ENCODE data around the gene RPTN. TPM values are rescaled to one million over a fixed set of nuclear protein-coding genes. Genes with fewer than 3 reads are reported as not detected.

The RPTN gene
- total and polyA plus RNA-seq, 2 experiments from 2014 or later = not detected

DNA sequence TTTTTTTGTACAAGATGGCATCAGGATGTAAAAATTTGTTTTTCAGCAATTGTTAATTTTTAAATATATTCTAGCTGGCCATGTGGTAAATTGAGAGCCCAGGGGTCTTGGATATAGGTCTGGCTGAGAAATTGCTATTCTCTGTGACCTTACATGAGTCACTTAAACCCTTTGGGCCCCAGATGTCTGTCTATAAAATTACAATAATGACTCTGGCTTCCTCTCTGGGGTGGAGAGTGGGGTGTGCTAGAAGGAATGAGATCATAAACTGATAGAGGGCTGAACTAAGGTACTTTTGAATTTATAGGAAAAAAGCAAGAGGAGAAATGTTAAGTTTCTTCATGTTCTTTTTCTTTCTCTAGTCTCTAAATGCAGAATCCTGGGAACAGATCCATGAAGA is 31.4 kb downstream of the RPTN start (continued):
- TF ChIP-seq, protein P1, sequence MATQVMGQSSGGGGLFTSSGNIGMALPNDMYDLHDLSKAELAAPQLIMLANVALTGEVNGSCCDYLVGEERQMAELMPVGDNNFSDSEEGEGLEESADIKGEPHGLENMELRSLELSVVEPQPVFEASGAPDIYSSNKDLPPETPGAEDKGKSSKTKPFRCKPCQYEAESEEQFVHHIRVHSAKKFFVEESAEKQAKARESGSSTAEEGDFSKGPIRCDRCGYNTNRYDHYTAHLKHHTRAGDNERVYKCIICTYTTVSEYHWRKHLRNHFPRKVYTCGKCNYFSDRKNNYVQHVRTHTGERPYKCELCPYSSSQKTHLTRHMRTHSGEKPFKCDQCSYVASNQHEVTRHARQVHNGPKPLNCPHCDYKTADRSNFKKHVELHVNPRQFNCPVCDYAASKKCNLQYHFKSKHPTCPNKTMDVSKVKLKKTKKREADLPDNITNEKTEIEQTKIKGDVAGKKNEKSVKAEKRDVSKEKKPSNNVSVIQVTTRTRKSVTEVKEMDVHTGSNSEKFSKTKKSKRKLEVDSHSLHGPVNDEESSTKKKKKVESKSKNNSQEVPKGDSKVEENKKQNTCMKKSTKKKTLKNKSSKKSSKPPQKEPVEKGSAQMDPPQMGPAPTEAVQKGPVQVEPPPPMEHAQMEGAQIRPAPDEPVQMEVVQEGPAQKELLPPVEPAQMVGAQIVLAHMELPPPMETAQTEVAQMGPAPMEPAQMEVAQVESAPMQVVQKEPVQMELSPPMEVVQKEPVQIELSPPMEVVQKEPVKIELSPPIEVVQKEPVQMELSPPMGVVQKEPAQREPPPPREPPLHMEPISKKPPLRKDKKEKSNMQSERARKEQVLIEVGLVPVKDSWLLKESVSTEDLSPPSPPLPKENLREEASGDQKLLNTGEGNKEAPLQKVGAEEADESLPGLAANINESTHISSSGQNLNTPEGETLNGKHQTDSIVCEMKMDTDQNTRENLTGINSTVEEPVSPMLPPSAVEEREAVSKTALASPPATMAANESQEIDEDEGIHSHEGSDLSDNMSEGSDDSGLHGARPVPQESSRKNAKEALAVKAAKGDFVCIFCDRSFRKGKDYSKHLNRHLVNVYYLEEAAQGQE (IDR thresholded peaks at IDR 0.05; ENCODE audit: unreplicated experiment) = no peak

DNA sequence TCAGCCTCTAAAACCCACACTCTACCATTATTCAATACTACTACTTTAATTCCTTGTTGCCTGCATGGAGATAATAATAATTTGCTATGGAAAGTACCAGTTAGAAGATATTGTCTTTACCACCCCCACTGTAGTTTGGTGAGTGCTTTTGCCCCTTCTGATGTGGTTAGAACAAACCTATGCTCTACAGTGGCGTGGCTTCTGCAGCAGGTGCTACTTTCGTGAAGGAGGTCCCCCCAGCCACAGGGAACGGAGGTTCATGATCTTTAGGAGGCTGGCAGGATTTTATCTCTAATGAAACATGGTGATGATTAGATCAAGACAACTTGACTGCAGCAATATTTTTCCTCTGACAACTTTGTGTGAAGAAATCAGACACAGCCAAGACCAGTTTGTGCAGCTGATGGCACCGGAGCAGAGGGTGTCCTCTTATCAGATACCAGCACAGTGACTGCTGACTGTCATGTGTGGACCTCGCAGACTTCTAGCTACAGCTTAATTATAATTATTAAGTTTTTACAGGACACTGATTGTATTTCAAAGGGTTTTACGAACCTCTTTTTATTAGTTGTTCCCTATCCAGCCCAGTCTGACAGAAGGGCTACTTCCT is 33.1 kb downstream of the RPTN start:
- Histone ChIP-seq H3K4me3 (no peak overlapping the region), H3F3A (replicated peaks; ENCODE audit: low read depth) (no peaks in the 10 kb centered on the region), H2AFZ (no peak overlapping the region), H3K9me2 (ENCODE audit: insufficient read depth) (peaks cover 12% of the 10 kb centered on the region), H3K4me1 (ENCODE audit: insufficient read depth) (0 out of 2 replicates have a peak, but pooled peaks cover 4% of the 10 kb centered on the region), H3K27ac (ENCODE audit: low read depth) (no peak overlapping the region), H4K20me1 (replicated peaks; ENCODE audit: insufficient read depth) (no peaks in the 10 kb centered on the region), H3K27me3 (ENCODE audit: insufficient read depth) (no peaks in the 10 kb centered on the region), H3K36me3 (ENCODE audit: insufficient read depth) (no peaks in the 10 kb centered on the region), H3K79me2 (replicated peaks; ENCODE audit: insufficient read depth) (no peaks in the 10 kb centered on the region), H3K4me2 (no peak overlapping the region)
- DNase-seq (ENCODE audit: low spot score) (no peak), ATAC-seq (no peak)
- Mint-ChIP-seq H3K27me3 (ENCODE audit: insufficient read depth, low read depth, poor library complexity) (peaks cover 2% of the 10 kb centered on the region), H3K4me3 (no peak overlapping the region), H3K4me1 (no peaks in the 10 kb centered on the region), H3K36me3 (ENCODE audit: low read depth) (no peaks in the 10 kb centered on the region), H3K27ac (no peak overlapping the region), H3K9me3 (no peaks in the 10 kb centered on the region; the same call in 2 of the 3 replicates)
- TF ChIP-seq CREB1 (CRISPR knock-in tag; IDR thresholded peaks at IDR 0.05; ENCODE audit: low read depth) (no peak), ZNF331 (CRISPR knock-in tag; IDR thresholded peaks at IDR 0.05; ENCODE audit: low read depth) (no peak), POLR2AphosphoS5 (IDR thresholded peaks at IDR 0.05; ENCODE audit: low read depth) (no peak), STAT1 (IDR thresholded peaks at IDR 0.05; ENCODE audit: unreplicated experiment) (no peak), EZH2 (IDR thresholded peaks at IDR 0.05; ENCODE audit: low read depth, unreplicated experiment) (no peak)
- TF ChIP-seq, protein P2, sequence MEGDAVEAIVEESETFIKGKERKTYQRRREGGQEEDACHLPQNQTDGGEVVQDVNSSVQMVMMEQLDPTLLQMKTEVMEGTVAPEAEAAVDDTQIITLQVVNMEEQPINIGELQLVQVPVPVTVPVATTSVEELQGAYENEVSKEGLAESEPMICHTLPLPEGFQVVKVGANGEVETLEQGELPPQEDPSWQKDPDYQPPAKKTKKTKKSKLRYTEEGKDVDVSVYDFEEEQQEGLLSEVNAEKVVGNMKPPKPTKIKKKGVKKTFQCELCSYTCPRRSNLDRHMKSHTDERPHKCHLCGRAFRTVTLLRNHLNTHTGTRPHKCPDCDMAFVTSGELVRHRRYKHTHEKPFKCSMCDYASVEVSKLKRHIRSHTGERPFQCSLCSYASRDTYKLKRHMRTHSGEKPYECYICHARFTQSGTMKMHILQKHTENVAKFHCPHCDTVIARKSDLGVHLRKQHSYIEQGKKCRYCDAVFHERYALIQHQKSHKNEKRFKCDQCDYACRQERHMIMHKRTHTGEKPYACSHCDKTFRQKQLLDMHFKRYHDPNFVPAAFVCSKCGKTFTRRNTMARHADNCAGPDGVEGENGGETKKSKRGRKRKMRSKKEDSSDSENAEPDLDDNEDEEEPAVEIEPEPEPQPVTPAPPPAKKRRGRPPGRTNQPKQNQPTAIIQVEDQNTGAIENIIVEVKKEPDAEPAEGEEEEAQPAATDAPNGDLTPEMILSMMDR (conservative IDR thresholded peaks at IDR 0.05; ENCODE audit: low read depth in 2 of 2) = no peak
- TF ChIP-seq, protein P3, sequence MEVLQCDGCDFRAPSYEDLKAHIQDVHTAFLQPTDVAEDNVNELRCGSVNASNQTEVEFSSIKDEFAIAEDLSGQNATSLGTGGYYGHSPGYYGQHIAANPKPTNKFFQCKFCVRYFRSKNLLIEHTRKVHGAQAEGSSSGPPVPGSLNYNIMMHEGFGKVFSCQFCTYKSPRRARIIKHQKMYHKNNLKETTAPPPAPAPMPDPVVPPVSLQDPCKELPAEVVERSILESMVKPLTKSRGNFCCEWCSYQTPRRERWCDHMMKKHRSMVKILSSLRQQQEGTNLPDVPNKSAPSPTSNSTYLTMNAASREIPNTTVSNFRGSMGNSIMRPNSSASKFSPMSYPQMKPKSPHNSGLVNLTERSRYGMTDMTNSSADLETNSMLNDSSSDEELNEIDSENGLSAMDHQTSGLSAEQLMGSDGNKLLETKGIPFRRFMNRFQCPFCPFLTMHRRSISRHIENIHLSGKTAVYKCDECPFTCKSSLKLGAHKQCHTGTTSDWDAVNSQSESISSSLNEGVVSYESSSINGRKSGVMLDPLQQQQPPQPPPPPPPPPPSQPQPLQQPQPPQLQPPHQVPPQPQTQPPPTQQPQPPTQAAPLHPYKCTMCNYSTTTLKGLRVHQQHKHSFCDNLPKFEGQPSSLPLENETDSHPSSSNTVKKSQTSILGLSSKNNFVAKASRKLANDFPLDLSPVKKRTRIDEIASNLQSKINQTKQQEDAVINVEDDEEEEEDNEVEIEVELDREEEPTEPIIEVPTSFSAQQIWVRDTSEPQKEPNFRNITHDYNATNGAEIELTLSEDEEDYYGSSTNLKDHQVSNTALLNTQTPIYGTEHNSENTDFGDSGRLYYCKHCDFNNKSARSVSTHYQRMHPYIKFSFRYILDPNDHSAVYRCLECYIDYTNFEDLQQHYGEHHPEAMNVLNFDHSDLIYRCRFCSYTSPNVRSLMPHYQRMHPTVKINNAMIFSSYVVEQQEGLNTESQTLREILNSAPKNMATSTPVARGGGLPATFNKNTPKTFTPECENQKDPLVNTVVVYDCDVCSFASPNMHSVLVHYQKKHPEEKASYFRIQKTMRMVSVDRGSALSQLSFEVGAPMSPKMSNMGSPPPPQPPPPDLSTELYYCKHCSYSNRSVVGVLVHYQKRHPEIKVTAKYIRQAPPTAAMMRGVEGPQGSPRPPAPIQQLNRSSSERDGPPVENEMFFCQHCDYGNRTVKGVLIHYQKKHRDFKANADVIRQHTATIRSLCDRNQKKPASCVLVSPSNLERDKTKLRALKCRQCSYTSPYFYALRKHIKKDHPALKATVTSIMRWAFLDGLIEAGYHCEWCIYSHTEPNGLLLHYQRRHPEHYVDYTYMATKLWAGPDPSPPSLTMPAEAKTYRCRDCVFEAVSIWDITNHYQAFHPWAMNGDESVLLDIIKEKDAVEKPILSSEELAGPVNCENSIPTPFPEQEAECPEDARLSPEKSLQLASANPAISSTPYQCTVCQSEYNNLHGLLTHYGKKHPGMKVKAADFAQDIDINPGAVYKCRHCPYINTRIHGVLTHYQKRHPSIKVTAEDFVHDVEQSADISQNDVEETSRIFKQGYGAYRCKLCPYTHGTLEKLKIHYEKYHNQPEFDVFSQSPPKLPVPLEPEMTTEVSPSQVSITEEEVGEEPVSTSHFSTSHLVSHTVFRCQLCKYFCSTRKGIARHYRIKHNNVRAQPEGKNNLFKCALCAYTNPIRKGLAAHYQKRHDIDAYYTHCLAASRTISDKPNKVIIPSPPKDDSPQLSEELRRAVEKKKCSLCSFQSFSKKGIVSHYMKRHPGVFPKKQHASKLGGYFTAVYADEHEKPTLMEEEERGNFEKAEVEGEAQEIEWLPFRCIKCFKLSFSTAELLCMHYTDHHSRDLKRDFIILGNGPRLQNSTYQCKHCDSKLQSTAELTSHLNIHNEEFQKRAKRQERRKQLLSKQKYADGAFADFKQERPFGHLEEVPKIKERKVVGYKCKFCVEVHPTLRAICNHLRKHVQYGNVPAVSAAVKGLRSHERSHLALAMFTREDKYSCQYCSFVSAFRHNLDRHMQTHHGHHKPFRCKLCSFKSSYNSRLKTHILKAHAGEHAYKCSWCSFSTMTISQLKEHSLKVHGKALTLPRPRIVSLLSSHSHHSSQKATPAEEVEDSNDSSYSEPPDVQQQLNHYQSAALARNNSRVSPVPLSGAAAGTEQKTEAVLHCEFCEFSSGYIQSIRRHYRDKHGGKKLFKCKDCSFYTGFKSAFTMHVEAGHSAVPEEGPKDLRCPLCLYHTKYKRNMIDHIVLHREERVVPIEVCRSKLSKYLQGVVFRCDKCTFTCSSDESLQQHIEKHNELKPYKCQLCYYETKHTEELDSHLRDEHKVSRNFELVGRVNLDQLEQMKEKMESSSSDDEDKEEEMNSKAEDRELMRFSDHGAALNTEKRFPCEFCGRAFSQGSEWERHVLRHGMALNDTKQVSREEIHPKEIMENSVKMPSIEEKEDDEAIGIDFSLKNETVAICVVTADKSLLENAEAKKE (CRISPR knock-in tag; IDR thresholded peaks at IDR 0.05) = no peak
- TF ChIP-seq, protein P4, sequence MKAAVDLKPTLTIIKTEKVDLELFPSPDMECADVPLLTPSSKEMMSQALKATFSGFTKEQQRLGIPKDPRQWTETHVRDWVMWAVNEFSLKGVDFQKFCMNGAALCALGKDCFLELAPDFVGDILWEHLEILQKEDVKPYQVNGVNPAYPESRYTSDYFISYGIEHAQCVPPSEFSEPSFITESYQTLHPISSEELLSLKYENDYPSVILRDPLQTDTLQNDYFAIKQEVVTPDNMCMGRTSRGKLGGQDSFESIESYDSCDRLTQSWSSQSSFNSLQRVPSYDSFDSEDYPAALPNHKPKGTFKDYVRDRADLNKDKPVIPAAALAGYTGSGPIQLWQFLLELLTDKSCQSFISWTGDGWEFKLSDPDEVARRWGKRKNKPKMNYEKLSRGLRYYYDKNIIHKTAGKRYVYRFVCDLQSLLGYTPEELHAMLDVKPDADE (IDR thresholded peaks at IDR 0.05) = no peak

Measured in GM23338 (cell line).